WTC11 (cell line): Measurements from ENCODE around the gene MEA1. TPM values are rescaled to one million over a fixed set of nuclear protein-coding genes. Genes with fewer than 3 reads are reported as not detected.
A peak's percentile ranks its signal among the peaks of the same experiment; 100 is the strongest.

Source experiments
- ATF2 ChIP-seq: sonication (generic); formaldehyde crosslinking; IDR thresholded peaks from 2 replicates; pipeline ENCODE4 v1.8.1; 2022; ENCODE audit warnings: low read depth, missing genetic modification reagents, borderline replicate concordance
- CBFB ChIP-seq: sonication (generic); formaldehyde crosslinking; IDR thresholded peaks from 2 replicates; pipeline ENCODE4 v1.8.1; 2022; ENCODE audit warnings: mild to moderate bottlenecking, low read depth, missing genetic modification reagents
- ESRRA ChIP-seq: sonication (generic); formaldehyde crosslinking; IDR thresholded peaks from 2 replicates; pipeline ENCODE4 v1.8.1; 2022; ENCODE audit warnings: mild to moderate bottlenecking, missing genetic modification reagents, borderline replicate concordance
- FOXJ3 ChIP-seq: sonication (generic); formaldehyde crosslinking; IDR thresholded peaks from 2 replicates; pipeline ENCODE4 v1.9.0; 2021; ENCODE audit warnings: missing genetic modification reagents, mild to moderate bottlenecking, borderline replicate concordance
- GTF2I ChIP-seq: fragments of 250-450 bp; sonication (Bioruptor Pico); conservative IDR thresholded peaks from 2 replicates; pipeline ENCODE4 v1.4.0; 2021; ENCODE audit warnings: mild to moderate bottlenecking
- MYBL2 ChIP-seq: sonication (generic); formaldehyde crosslinking; IDR thresholded peaks from 2 replicates; pipeline ENCODE4 v1.8.1; 2023; ENCODE audit warnings: mild to moderate bottlenecking, moderate library complexity, missing genetic modification reagents
- NR2C2 ChIP-seq: sonication (generic); formaldehyde crosslinking; IDR thresholded peaks from 2 replicates; pipeline ENCODE4 v1.8.0; 2022; ENCODE audit warnings: mild to moderate bottlenecking, missing genetic modification reagents
- PRDM15 ChIP-seq: sonication (generic); formaldehyde crosslinking; IDR thresholded peaks from 2 replicates; pipeline ENCODE4 v1.8.0; 2022; ENCODE audit warnings: missing genetic modification reagents
- PREB ChIP-seq: sonication (generic); formaldehyde crosslinking; IDR thresholded peaks from 2 replicates; pipeline ENCODE4 v1.8.1; 2022; ENCODE audit warnings: mild to moderate bottlenecking, missing genetic modification reagents, moderate library complexity, borderline replicate concordance
- RORB ChIP-seq: fragments of 250-450 bp; sonication (Bioruptor Pico); IDR thresholded peaks from 2 replicates; pipeline ENCODE4 v1.9.0; 2021; ENCODE audit warnings: mild to moderate bottlenecking
- TEAD4 ChIP-seq: sonication (generic); formaldehyde crosslinking; IDR thresholded peaks from 2 replicates; pipeline ENCODE4 v1.8.0; 2022; ENCODE audit warnings: mild to moderate bottlenecking, missing genetic modification reagents
- TP53 ChIP-seq: sonication (generic); formaldehyde crosslinking; IDR thresholded peaks from 2 replicates; pipeline ENCODE4 v1.8.1; 2023; ENCODE audit warnings: mild to moderate bottlenecking, missing genetic modification reagents
- USF2 ChIP-seq: sonication (generic); formaldehyde crosslinking; IDR thresholded peaks from 2 replicates; pipeline ENCODE4 v1.8.1; 2023; ENCODE audit warnings: mild to moderate bottlenecking, missing genetic modification reagents, moderate library complexity
- ZBTB21 ChIP-seq: sonication (generic); formaldehyde crosslinking; IDR thresholded peaks from 2 replicates; pipeline ENCODE4 v1.8.1; 2023; ENCODE audit warnings: mild to moderate bottlenecking, missing genetic modification reagents, borderline replicate concordance
- ZNF138 ChIP-seq: sonication (generic); formaldehyde crosslinking; conservative IDR thresholded peaks from 2 replicates; pipeline ENCODE4 v1.8.1; 2022; ENCODE audit warnings: mild to moderate bottlenecking, moderate library complexity, missing genetic modification reagents
- ZNF263 ChIP-seq: sonication (generic); formaldehyde crosslinking; IDR thresholded peaks from 2 replicates; pipeline ENCODE4 v1.8.1; 2022; ENCODE audit warnings: low read depth, mild to moderate bottlenecking, moderate library complexity, missing genetic modification reagents
- ZNF317 ChIP-seq: sonication (generic); formaldehyde crosslinking; IDR thresholded peaks from 2 replicates; pipeline ENCODE4 v1.8.1; 2023; ENCODE audit warnings: low read depth, mild to moderate bottlenecking, moderate library complexity, missing genetic modification reagents, borderline replicate concordance
- ZNF396 ChIP-seq: fragments of 250-450 bp; sonication (Bioruptor Pico); IDR thresholded peaks from 2 replicates; pipeline ENCODE4 v1.8.0; 2021; ENCODE audit warnings: mild to moderate bottlenecking, moderate library complexity, borderline replicate concordance
- ZNF425 ChIP-seq: fragments of 250-450 bp; sonication (Bioruptor Pico); conservative IDR thresholded peaks from 2 replicates; pipeline ENCODE4 v1.9.0; 2021; ENCODE audit warnings: mild to moderate bottlenecking
- ZNF512 ChIP-seq: sonication (generic); formaldehyde crosslinking; IDR thresholded peaks from 2 replicates; pipeline ENCODE4 v1.8.1; 2022; ENCODE audit warnings: missing genetic modification reagents, borderline replicate concordance
- ZNF532 ChIP-seq: fragments of 250-450 bp; sonication (Bioruptor Pico); IDR thresholded peaks from 2 replicates; pipeline ENCODE4 v1.9.0; 2021; ENCODE audit warnings: mild to moderate bottlenecking, borderline replicate concordance
- total RNA-seq: library from RNA; stranded (reverse); gene quantifications from 3 replicates; pipeline ENCODE4 v1.2.3, GENCODE V29; 2021

Gene MEA1
- total RNA-seq, 1 experiment from 2014 or later = 85.0 TPM

- no peak for TF ChIP-seq PRDM15 (CRISPR knock-in tag)
- TF ChIP-seq ZNF425 (CRISPR knock-in tag) = no peak
- no peak for TF ChIP-seq ATF2 (CRISPR knock-in tag)
- TF ChIP-seq ZNF138 (CRISPR knock-in tag) = no peak
- no peak for TF ChIP-seq ZNF532 (CRISPR knock-in tag)
- TF ChIP-seq FOXJ3 (CRISPR knock-in tag) = no peak
- TF ChIP-seq ZNF317 (CRISPR knock-in tag) = no peak; the same call in 1 of the 2 replicates
- no peak for TF ChIP-seq TEAD4
- no peak for TF ChIP-seq ZNF396 (CRISPR knock-in tag)
- no peak for TF ChIP-seq ZNF263
- no peak for TF ChIP-seq PREB (CRISPR knock-in tag)
- no peak for TF ChIP-seq USF2 (CRISPR knock-in tag)
- TF ChIP-seq NR2C2 (CRISPR knock-in tag) = no peak
- no peak for TF ChIP-seq ZNF512 (CRISPR knock-in tag)
- TF ChIP-seq TP53 (CRISPR knock-in tag) = no peak
- TF ChIP-seq CBFB (CRISPR knock-in tag) = no peak
- TF ChIP-seq GTF2I (CRISPR knock-in tag) = no peak
- TF ChIP-seq RORB (CRISPR knock-in tag) = no peak
- TF ChIP-seq ZBTB21 = no peak
- TF ChIP-seq MYBL2 (CRISPR knock-in tag) = no peak
- 0 out of 2 replicates have a peak, but pooled peaks have one; percentile 59 for TF ChIP-seq ESRRA
Measured at GRCh38 chr6:42978839-42979522, 34.8 kb downstream of the MEA1 start, which contains the start of gene PEX6 (continued).
